OCI-LY7 (cell line): Measurements from ENCODE around the gene OR51D1. TPM values are rescaled to one million over a fixed set of nuclear protein-coding genes. Genes with fewer than 3 reads are reported as not detected.

Experiments
- BruUV-seq: library from RNA; stranded (reverse); fragments of 400-500 nt; replicated peaks from 2 replicates; lab custom pipeline; 2021; lab: Mats Ljungman, UMichigan
- CTCF ChIA-PET: fragments of 300-600 bp; sonication (Branson Sonifier 250); formaldehyde crosslinking; loops from one replicate; lab custom pipeline; 2022; ENCODE audit warnings: antibody characterized with exemption; ENCODE audit not compliant: unreplicated experiment; lab: Charles Lee
- POLR2A ChIA-PET: fragments of 300-600 bp; sonication (Branson Sonifier 250); formaldehyde crosslinking; loops from one replicate; lab custom pipeline; 2022; ENCODE audit warnings: antibody characterized with exemption; lab: Charles Lee
- DNase-seq: peaks from one replicate; pipeline ENCODE4 v3.0.0-alpha.2; 2015; ENCODE audit warnings: low spot score
- H2AFZ ChIP-seq: fragments of 200-600 bp; sonication (generic), shearing (Covaris generic); 2 replicates; pipeline ENCODE4 v1.6.1; 2014; ENCODE audit warnings: mild to moderate bottlenecking, antibody characterized with exemption, low read length, moderate library complexity
- H3K27ac ChIP-seq: fragments of 200-600 bp; sonication (generic); 2 replicates; pipeline ENCODE4 v1.5.1; 2014; ENCODE audit warnings: mixed run types, low read depth, mild to moderate bottlenecking, moderate library complexity, low read length, inconsistent platforms; ENCODE audit not compliant: poor library complexity, severe bottlenecking
- H3K36me3 ChIP-seq: fragments of 200-600 bp; sonication (generic); 2 replicates; pipeline ENCODE4 v1.6.1; 2014; ENCODE audit warnings: mild to moderate bottlenecking, antibody characterized with exemption, low read length, moderate library complexity, mixed read lengths; ENCODE audit not compliant: insufficient read depth
- H3K4me1 ChIP-seq: fragments of 200-600 bp; sonication (generic); 2 replicates; pipeline ENCODE4 v1.5.1; 2014; ENCODE audit warnings: mild to moderate bottlenecking, low read length; ENCODE audit not compliant: insufficient read depth, poor library complexity, severe bottlenecking
- H3K4me2 ChIP-seq: fragments of 200-600 bp; sonication (generic); 2 replicates; pipeline ENCODE4 v1.6.1; 2014; ENCODE audit warnings: mild to moderate bottlenecking, low read length
- H3K4me3 ChIP-seq: fragments of 200-600 bp; sonication (generic); 2 replicates; pipeline ENCODE4 v1.5.1; 2014; ENCODE audit warnings: mild to moderate bottlenecking, low read depth, low read length; ENCODE audit not compliant: poor library complexity, severe bottlenecking
- H3K79me2 ChIP-seq: fragments of 200-600 bp; sonication (generic); 2 replicates; pipeline ENCODE4 v1.6.1; 2016; ENCODE audit warnings: low read depth, mild to moderate bottlenecking, low read length, moderate library complexity, mixed read lengths; ENCODE audit not compliant: insufficient read depth
- H3K9me2 ChIP-seq: fragments of 200-600 bp; sonication (generic); 2 replicates; pipeline ENCODE4 v1.6.1; 2016; ENCODE audit warnings: mild to moderate bottlenecking, low read length, mixed read lengths; ENCODE audit not compliant: insufficient read depth
- H3K9me3 ChIP-seq: fragments of 200-600 bp; sonication (generic); 2 replicates; pipeline ENCODE4 v1.6.1; 2014; ENCODE audit warnings: mild to moderate bottlenecking, mixed run types, low read length, mixed read lengths
- H4K20me1 ChIP-seq: fragments of 200-600 bp; sonication (generic); 2 replicates; pipeline ENCODE4 v1.6.1; 2014; ENCODE audit warnings: mild to moderate bottlenecking, antibody characterized with exemption, low read length, moderate library complexity, mixed read lengths; ENCODE audit not compliant: insufficient read depth
- EZH2phosphoT487 ChIP-seq: fragments of 200-600 bp; sonication (generic); IDR thresholded peaks from 2 replicates; pipeline ENCODE4 v1.6.1; 2018; ENCODE audit warnings: low read depth, borderline replicate concordance, mild to moderate bottlenecking, mixed run types, antibody characterized with exemption, low read length, moderate library complexity, mixed read lengths
- intact Hi-C: fragments of 100-400 bp; cut with micrococcal nuclease; formaldehyde crosslinking; loops from one replicate; pipeline ENCODE4 v1.10.0; 2022; ENCODE audit not compliant: unreplicated experiment
- total RNA-seq, 2 experiments: library from RNA; depleted of rRNA in 1 of 2; stranded (reverse); fragments of >200 nt in 1 of 2; shearing (Covaris generic) in 1 of 2; gene quantifications; 2 replicates each; pipeline ENCODE4 v1.2.3, GENCODE V29; 2014 to 2022
- TF ChIP-seq, protein P1 (sequence below): fragments of 200-600 bp; sonication (generic); conservative IDR thresholded peaks from 2 replicates; pipeline ENCODE4 v1.5.1; 2014; ENCODE audit warnings: mild to moderate bottlenecking, antibody characterized with exemption, low read length, moderate library complexity, mixed read lengths

OR51D1 gene
- total RNA-seq, 2 experiments from 2014 or later, result not detected

DNA sequence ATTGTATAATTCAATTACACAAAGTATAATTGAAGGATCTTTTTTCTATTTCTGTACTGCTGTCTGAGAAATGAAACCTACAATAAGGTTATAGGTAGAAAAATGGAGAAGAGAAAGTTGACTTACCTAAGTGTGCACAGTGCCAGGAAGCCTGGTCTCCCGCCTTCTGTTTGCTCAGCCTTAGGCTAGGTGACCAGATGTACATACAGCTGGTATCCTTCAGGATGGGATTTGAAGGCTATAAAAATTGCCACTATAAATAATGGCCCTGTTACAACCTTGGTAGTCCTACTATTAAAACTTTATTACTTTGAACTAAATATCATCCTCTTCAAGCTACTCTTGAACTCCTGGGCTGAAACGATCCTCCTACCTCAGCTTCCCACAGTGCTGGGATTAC, 40.7 kb downstream of the OR51D1 start:
- no peaks in the 10 kb centered on the region for H3K9me3 ChIP-seq
- ChIA-PET CTCF (no interaction called here), POLR2A (no interaction called here)
- H3K9me2 ChIP-seq, result no peaks in the 10 kb centered on the region
- H4K20me1 ChIP-seq, result no peaks in the 10 kb centered on the region
- H3K79me2 ChIP-seq, result no peaks in the 10 kb centered on the region
- intact Hi-C loops, result no loop called here
- BruUV-seq, result no TSS peak
- H3K27ac ChIP-seq, result no peak overlapping the region
- H2AFZ ChIP-seq, result no peak overlapping the region
- TF ChIP-seq EZH2phosphoT487, result no peak
- TF ChIP-seq, protein P1, sequence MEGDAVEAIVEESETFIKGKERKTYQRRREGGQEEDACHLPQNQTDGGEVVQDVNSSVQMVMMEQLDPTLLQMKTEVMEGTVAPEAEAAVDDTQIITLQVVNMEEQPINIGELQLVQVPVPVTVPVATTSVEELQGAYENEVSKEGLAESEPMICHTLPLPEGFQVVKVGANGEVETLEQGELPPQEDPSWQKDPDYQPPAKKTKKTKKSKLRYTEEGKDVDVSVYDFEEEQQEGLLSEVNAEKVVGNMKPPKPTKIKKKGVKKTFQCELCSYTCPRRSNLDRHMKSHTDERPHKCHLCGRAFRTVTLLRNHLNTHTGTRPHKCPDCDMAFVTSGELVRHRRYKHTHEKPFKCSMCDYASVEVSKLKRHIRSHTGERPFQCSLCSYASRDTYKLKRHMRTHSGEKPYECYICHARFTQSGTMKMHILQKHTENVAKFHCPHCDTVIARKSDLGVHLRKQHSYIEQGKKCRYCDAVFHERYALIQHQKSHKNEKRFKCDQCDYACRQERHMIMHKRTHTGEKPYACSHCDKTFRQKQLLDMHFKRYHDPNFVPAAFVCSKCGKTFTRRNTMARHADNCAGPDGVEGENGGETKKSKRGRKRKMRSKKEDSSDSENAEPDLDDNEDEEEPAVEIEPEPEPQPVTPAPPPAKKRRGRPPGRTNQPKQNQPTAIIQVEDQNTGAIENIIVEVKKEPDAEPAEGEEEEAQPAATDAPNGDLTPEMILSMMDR, result no peak
- H3K4me1 ChIP-seq, result no peaks in the 10 kb centered on the region
- H3K4me2 ChIP-seq, result no peak overlapping the region
- no peaks in the 10 kb centered on the region for H3K36me3 ChIP-seq
- H3K4me3 ChIP-seq, result no peak overlapping the region
- no peak for DNase-seq

DNA sequence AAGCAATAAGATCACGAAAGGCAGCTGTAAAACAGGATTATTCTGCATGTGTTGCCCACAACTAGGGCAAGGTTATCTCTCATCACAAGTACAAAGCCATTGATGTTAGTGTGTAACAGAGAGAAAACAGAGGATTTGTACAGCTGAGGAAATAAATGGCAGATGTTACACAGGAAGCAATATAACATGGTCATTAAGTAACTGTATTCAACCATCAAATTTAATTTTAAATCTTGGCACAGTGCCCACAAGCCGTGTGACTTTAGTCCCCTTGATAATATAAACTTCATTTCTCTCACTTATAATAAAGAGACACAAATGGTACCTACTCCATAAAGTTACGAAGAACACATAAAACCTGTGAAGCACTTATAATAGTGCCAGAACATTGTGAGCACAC, 43.1 kb downstream of the OR51D1 start:
- Histone ChIP-seq H3K27ac (no peak overlapping the region), H3K9me3 (no peaks in the 10 kb centered on the region), H4K20me1 (no peaks in the 10 kb centered on the region), H3K4me3 (no peak overlapping the region), H3K4me1 (no peaks in the 10 kb centered on the region), H2AFZ (no peak overlapping the region), H3K9me2 (no peaks in the 10 kb centered on the region), H3K4me2 (no peak overlapping the region), H3K79me2 (no peaks in the 10 kb centered on the region), H3K36me3 (no peaks in the 10 kb centered on the region)
- intact Hi-C loops, result no loop called here
- POLR2A ChIA-PET, result no interaction called here
- CTCF ChIA-PET, result no interaction called here
- TF ChIP-seq, protein P1, result no peak
- no peak for TF ChIP-seq EZH2phosphoT487
- DNase-seq, result no peak
- BruUV-seq, result no TSS peak

DNA sequence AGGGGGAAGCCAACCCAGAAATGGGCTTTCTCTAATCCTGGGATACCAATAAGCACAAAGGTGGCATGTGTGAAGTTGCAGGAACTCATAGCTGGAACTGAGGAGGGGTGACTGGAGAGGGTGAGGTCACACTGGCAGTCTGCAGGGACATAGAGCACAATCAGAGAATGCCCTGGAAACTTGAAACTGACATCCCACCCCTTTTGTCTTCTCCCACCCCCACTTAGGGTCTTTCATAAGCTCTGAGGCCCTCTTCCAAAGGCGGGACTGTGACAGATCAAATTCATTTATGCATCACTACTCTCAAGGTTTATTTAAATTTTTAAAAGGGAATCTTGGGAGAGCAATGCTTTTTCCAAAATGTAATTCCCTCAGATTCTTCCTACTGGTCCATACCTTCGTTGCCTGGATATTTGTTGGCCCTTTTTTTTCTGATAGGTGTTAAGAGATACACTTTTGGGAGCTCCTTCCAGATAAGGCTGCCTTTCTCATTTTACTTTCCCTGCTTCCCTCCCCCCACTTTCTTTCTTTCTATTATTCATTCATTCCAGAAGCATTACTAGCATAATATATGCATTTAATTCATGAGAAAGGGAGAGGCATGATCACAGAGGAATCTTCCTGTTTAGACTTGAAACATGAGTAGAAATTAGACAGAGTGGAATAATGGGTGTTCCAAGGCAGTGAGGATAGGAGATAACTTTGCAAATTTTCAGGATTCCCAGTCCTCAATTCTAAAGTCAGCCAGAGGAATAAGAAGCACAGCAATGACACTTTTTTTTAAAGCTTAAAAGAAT, 45.5 kb downstream of the OR51D1 start:
- Histone ChIP-seq H2AFZ (no peak overlapping the region), H3K9me2 (no peaks in the 10 kb centered on the region), H3K4me1 (no peaks in the 10 kb centered on the region), H3K9me3 (no peaks in the 10 kb centered on the region), H3K79me2 (no peaks in the 10 kb centered on the region), H4K20me1 (no peaks in the 10 kb centered on the region), H3K36me3 (no peaks in the 10 kb centered on the region), H3K4me2 (no peak overlapping the region), H3K4me3 (no peak overlapping the region), H3K27ac (no peak overlapping the region)
- no peak for TF ChIP-seq EZH2phosphoT487
- TF ChIP-seq, protein P1, result no peak
- ChIA-PET POLR2A (interaction anchor here (0.6 kb wide), 1 partner anchor 184 kb away, joined by 3 read pairs; no protein-coding TSS in a partner anchor), CTCF (no interaction called here)
- intact Hi-C loops, result no loop called here
- DNase-seq, result no peak
- BruUV-seq, result no TSS peak
